ENCODE results near the gene SPATA9. TPM values are rescaled to one million over a fixed set of nuclear protein-coding genes. Genes with fewer than 3 reads are reported as not detected.

The SPATA9 gene
- total RNA-seq, 1 experiment from 2014 or later = not detected

DNA sequence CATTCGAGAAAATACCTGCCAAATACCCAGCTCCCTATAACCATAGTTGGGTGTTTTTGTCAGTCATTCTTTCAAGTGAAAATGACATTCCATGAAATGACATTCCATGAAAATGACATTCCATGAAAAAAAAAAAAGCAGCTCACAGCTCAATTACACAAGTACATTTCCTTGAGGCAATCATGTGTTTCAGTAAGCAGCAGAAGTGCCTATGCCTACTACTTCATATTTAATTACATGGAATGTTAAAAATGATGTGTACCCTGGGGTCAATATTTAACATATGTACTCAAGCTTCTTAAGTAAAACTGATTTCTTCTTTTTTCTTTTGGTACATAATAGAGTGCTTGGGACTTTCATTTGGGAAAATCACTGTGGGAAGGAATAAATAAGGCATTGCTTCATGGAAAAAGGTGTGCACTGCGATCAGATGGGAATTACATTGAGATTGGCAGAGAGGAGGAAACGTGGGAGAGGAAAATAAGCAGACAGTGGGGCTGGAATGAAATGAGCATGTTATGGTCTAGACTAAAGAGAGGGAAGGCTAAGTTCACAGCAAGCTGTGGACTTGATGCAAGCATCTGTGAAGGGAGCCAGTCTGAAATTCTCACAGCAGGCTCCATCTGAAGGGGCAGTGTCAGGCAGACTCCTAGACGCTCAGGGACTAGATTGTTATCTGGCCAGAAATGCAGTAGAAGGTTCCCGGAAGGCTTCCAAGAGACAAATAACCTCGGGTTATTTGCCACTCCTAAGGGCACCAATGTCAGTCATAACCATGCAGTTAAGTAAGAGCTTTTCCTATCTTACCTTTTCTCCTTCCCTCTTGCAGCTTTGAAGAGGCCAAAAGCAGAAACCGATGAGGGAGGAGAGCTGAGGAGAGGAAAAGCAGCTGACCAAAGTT, 15.2 kb upstream of the SPATA9 start:
- peak; percentile 65 for DNase-seq (ENCODE audit: low read depth)
- in situ Hi-C loops (cut with HindIII; ENCODE audit: low pct_unique_long_range_greater_than_20kb, low sequenced_read_pairs) = no loop called here

DNA sequence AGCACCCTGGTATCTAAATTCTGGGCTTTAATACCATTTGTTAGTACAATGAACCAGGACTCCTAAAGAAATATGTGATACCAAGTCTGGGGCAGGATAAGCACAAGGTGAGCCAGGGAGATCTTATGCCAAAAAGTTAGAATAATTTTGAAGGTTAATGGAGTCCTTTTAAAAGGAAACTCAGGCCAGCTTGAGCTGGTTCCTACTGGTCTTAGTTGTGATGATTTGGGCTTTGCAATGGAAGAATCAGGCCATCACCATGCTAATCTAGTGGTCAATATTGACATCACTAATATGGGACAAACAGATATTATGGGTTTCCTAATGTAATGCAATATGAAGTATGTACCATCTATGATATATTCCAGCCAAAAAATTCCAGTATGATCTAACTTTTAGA, 7.5 kb upstream of the SPATA9 start:
- in situ Hi-C loops (cut with HindIII; ENCODE audit: low pct_unique_long_range_greater_than_20kb, low sequenced_read_pairs) = no loop called here
- DNase-seq (ENCODE audit: low read depth) = no peak

DNA sequence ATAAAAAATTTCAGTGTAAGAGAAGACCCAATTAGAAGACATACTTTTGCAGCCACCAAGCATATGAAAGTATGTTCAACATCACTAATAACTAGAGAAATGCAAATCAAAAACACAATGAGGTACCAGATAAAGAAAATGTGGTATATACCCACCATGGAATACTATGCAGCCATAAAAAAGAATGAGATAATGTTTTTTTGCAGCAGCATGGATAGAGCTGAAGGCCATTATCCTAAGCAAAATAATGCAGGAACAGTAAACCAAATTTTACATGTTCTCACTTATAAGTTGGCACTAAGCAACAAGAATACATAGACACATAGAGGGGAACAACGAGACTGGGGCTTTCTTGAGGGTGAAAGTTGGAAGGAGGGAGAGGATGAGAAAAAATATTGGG, 6.9 kb upstream of the SPATA9 start:
- no peak for DNase-seq (ENCODE audit: low read depth)
- in situ Hi-C loops (cut with HindIII; ENCODE audit: low pct_unique_long_range_greater_than_20kb, low sequenced_read_pairs) = no loop called here

DNA sequence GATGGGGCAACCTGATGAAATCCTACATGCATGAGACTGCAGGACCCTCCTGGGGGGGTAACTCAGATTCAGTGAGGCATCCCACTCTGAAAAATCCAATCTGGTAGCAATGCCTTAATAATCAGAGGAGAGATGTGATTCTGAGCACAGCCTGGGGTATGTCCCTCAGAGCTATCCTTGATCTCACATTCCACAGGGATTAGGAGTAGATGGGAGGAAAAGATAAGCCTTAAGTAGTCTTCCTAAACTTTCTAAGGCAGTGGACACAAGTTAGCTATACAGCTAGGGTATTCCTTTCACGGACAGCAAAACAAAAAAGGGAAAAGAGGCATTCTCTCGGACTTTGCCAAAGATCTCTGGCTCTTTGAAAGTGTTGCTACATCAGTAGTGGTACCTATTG, 3.9 kb upstream of the SPATA9 start:
- in situ Hi-C loops (cut with HindIII; ENCODE audit: low pct_unique_long_range_greater_than_20kb, low sequenced_read_pairs) = no loop called here
- no peak for DNase-seq (ENCODE audit: low read depth)

DNA sequence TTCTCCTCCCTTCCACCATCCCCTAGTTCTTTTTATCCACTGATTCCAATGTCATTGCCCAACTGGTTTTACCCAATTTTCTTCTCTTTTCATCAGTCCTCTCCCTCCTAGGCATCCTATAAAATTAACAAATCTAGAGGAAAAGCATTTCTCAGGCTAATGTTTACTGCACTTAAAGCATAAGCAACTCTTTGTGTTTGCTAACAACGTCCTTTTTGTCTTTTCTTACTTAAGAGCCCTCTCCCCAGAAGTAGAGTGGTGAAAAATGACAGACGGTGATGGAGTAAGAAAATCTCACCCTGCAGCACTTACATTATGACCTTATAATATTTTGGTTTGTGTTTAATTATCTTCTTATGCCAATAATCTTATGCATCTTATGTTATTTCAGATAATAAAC, 1.6 kb upstream of the SPATA9 start:
- in situ Hi-C loops (cut with HindIII; ENCODE audit: low pct_unique_long_range_greater_than_20kb, low sequenced_read_pairs) = no loop called here
- no peak for DNase-seq (ENCODE audit: low read depth)

DNA sequence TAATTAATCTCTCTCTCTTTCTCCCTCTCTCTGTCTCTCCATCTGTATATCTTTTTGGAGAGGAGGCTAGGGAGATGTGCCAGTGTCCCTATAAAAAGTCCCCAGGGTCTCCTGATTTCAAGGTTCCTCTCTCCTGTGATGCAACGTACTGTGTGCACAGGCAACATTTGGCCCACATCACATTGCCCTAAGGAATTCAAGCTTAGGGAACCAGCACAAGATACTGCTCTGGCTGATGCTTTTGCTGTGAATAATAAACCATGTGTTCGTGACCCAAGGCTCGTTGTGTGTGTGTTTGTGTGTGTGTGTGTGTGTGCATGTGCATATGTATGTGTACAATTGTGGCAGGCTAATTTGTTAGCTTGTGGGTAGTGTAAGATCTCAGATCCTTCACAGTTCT, 9.7 kb downstream of the SPATA9 start:
- no peak for DNase-seq (ENCODE audit: low read depth)
- in situ Hi-C loops (cut with HindIII; ENCODE audit: low pct_unique_long_range_greater_than_20kb, low sequenced_read_pairs) = no loop called here

DNA sequence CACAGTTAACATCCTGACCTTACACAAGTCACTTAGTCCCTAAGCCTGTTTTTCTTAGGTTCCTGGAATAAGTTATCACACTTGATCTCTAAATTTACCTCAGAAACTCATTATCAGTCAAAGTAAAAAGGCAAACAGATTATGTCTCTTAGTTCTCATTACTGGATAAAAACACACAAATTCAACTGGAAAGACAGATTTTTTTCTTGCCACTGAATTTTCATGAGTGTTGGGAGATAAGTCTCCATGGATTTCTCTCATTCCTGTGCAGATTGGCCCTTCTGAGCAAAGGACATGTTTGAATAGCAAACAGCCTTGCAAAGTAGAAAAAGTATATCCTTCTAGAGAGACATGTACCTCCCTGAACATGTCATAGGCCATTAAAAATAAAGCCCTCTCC, 10.2 kb downstream of the SPATA9 start:
- in situ Hi-C loops (cut with HindIII; ENCODE audit: low pct_unique_long_range_greater_than_20kb, low sequenced_read_pairs) = no loop called here
- no peak for DNase-seq (ENCODE audit: low read depth)

DNA sequence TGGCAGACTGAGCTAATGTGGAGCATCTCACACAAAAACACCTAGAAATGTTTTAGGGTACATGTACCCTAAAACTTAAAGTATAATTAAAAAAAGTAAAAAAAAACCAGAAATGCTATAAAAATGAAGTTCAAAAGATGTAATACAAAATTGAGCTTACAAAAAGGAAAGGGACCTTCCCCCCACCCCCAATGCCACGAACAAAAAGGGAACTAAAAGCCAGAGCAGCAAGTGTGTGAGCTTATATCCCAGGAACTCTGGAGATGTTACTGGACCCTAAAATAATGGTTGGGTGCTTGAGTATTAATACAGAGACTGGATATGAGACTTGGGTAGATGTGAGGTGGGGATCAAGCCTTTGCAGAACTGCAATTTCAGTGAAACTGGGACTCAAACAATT, 11.0 kb downstream of the SPATA9 start:
- in situ Hi-C loops (cut with HindIII; ENCODE audit: low pct_unique_long_range_greater_than_20kb, low sequenced_read_pairs) = no loop called here
- DNase-seq (ENCODE audit: low read depth) = no peak

DNA sequence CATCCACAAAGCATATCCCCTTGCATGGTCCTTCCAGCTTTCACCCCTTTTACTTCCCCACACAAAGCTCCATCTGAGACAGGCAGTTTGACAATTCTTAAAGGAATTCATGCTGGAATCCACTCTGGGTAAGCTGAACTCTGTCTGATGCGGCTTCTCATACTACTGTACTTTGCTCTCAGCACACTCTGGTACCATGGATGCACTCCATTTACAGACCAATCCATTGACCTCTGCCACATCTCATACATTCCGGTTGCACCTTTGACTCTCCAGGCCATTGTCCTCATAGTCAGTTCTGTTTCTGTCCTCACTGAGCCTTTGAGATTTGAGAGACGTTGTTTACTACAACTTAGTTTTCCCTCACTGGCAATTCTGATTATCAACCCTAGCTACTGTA, 12.2 kb downstream of the SPATA9 start:
- in situ Hi-C loops (cut with HindIII; ENCODE audit: low pct_unique_long_range_greater_than_20kb, low sequenced_read_pairs) = no loop called here
- DNase-seq (ENCODE audit: low read depth) = no peak

DNA sequence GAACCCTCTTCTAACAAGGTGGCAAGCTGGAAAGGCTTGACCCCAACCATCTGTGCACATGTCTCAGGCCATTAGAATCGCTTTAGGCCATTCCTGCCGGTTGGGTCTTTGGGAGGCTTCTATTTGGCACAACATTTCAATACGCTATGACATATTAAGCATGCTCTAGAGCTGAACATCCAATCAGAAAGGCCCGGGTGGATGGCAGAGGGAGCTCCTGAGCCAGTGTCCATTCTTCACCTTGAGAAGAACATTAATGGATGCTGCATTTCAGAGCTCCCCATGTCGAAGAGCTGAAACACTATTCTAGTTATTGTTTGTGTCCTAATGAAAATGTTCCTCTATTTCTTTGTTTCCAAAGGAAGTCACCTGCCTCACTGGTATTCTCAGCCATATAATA, 12.8 kb downstream of the SPATA9 start:
- no peak for DNase-seq (ENCODE audit: low read depth)
- in situ Hi-C loops (cut with HindIII; ENCODE audit: low pct_unique_long_range_greater_than_20kb, low sequenced_read_pairs) = no loop called here

DNA sequence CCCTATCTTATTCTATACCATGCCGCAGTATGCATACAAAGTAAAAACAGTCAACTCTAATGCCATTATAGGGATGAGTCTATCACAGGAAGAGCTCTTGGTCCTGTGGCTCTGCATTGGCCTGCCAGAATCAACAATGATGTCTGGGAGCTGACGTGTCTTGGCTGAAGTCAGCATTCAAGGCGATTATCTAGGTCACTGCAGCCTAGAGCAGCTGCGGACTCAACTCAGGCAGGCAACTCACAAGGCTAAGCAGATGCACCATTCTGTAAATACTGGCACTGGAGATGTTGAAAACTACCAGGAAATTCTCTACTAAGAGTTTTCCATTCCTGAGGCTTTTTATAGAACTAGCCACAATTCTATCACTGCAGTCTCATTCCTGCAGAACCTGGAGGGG, 13.3 kb downstream of the SPATA9 start:
- no peak for DNase-seq (ENCODE audit: low read depth)

DNA sequence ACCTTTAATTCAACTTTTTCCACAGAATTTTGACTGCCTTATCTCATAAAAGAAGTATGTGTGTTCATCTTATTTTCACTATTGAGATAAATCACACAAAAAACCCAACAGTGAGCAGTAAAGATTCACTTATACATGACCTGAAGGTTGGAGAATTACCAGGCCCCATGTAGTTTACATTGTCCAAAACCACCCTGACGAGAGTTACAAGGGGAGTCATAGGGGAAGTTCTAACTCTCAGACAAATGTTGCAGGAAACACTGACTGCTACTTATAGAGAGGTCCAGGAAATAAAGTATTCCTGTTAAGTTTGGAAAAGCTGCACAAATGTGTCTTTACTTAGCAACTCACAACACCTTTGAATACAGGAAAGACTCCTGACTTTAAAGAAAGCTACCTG, 14.1 kb downstream of the SPATA9 start:
- DNase-seq (ENCODE audit: low read depth) = no peak
- in situ Hi-C loops (cut with HindIII; ENCODE audit: low pct_unique_long_range_greater_than_20kb, low sequenced_read_pairs) = no loop called here

More for the DNA sequence above, 13.3 kb downstream of the SPATA9 start:
- in situ Hi-C loops (cut with HindIII; ENCODE audit: low pct_unique_long_range_greater_than_20kb, low sequenced_read_pairs) = no loop called here

DNA sequence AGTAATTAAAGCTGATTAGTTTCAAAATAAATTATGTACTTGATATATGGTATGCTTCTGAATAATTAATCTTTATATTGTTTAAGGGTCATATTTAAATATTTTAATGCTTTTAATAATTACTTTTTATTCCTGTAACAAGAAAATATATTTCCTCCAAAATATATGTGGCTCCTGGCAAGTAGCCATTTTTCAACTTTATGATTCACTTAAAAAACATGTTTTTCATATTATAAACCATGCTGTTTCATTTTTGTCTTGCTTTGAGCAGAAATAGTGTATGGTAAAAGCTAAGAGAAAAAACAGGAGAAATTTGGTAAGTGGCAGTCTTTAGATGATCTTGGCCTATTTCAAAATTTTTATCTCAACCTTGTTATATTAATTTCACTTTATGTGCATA, 14.6 kb downstream of the SPATA9 start:
- DNase-seq (ENCODE audit: low read depth) = no peak
- in situ Hi-C loops (cut with HindIII; ENCODE audit: low pct_unique_long_range_greater_than_20kb, low sequenced_read_pairs) = no loop called here

DNA sequence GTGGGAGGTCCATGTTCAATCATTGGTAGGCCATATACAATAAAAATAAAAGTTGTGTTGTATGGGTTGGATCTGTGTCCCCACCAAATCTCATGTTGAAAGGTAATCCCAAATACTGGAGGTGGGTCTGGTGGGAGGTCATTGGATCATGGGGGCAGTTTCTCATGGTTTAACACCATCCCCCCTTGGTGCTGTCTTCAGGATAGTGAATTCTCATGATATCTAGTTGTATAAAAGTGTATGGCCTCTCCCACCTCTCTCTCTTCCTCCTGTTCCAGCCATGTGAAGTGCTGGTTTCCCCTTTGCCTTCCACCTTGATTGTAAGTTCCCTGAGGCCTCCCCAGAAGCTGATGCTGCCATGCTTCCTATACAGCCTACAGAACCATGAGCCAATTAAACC, 15.1 kb downstream of the SPATA9 start:
- in situ Hi-C loops (cut with HindIII; ENCODE audit: low pct_unique_long_range_greater_than_20kb, low sequenced_read_pairs) = no loop called here
- DNase-seq (ENCODE audit: low read depth) = no peak

DNA sequence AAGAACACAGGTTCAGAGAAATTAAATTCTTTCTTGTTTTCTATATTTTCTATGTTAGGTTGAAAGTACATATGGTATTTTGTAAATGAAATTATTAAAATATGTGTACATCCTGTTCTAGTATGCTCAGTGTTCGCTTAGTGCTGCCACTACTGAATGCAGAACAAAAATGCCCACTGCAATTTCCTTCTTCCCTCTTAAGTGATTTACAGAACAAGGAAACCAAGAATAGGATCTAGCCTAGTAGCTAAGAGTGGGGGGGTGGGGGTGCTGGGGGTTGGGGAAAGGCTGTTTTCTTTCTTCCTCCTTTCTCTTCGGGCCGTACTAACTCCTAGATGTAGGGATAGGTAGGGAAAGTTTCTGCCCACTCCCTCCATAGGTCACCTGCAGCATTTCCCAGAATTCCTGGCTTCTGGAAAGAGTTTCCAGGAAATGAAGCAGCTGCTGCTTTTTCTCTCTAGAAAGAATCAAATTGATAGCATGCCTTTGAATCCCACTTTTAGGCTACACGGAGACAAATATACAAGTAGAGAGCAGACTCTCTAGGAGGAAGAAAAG, 15.7 kb downstream of the SPATA9 start:
- DNase-seq (ENCODE audit: low read depth) = no peak
- in situ Hi-C loops (cut with HindIII; ENCODE audit: low pct_unique_long_range_greater_than_20kb, low sequenced_read_pairs) = no loop called here

DNA sequence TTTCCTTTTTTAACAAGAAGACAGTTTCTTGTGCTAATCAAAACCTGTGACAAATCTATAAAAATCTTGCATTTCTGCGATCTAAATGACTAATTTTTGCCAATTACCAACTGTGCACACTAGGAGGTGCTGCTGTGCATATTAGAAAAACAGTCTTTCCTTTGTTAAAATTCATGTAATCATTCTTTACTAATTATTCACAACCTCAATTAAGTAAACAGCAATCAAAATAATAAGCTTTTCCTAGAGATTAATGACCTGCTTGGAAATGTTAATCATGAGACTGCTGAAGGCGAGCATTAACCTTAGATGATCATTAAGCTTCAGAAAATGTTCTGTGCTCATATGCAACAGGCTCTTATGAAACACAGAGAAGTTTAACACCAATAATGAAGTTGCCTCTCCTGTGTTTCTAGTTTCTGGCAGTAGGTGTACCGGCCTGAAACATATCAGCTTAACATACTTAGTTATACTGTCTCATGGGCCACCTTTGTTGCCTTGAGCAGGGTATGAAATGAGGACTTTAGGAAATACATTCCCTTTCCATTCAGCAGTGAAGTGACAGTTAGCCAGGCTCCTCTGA, 18.5 kb downstream of the SPATA9 start:
- in situ Hi-C loops (cut with HindIII; ENCODE audit: low pct_unique_long_range_greater_than_20kb, low sequenced_read_pairs) = no loop called here
- peak; percentile 27 for DNase-seq (ENCODE audit: low read depth)

DNA sequence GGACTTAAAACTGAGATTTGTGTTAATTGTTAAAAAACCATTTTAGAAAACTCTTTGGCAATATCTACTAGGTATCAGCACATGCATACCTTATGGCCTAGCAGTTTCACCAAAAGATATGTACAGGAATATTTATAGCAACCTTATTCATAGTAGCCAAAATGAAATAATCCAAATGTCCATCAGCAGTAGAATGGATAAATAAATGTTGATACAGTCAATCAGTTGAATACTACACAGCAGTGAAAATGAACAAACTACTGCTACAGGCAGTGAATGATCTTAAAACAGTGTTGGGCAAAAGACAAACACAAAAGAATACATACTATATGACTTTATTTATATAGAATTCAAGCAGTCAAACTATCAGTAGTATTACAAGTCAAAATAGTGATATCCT, 19.8 kb downstream of the SPATA9 start:
- no peak for DNase-seq (ENCODE audit: low read depth)
- in situ Hi-C loops (cut with HindIII; ENCODE audit: low pct_unique_long_range_greater_than_20kb, low sequenced_read_pairs) = no loop called here

DNA sequence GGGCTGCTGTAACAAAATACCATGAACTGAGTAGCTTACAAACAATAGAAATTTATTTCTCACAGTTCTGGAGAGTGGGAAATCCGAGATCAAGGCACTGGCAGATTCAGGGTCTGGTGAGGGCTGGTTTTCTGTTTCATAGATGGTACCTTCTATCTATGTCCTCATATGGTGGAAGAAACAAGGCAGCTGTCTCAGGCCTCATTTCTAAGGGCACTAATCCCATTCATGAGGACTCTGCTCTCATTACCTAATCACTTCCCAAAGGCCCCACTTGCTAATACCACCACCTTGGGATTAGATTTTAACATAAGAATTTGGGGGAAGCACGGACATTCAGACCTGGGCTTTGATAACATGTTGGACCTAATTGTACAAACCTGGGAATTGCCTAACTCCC, 22.7 kb downstream of the SPATA9 start:
- DNase-seq (ENCODE audit: low read depth) = no peak
- in situ Hi-C loops (cut with HindIII; ENCODE audit: low pct_unique_long_range_greater_than_20kb, low sequenced_read_pairs) = no loop called here

DNA sequence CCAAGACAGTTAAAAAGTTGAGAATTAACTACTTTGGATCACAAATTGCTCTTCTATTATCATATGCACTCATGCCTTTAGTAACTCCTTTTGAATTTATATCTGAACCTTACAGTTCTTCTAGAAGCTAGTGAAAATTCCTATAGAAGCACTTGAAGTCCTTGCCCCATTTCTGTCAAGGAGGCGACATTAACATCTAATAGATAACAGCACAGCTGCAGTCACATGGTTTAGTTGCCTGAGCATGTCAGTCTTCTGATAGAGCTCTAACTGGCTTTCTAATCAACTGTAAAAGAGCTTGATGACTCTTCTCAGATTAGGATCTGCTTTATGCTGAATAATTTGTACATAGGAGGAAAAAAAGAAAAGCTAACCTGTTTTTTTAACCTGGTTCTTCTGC, 27.2 kb downstream of the SPATA9 start:
- no peak for DNase-seq (ENCODE audit: low read depth)
- in situ Hi-C loops (cut with HindIII; ENCODE audit: low pct_unique_long_range_greater_than_20kb, low sequenced_read_pairs) = no loop called here

DNA sequence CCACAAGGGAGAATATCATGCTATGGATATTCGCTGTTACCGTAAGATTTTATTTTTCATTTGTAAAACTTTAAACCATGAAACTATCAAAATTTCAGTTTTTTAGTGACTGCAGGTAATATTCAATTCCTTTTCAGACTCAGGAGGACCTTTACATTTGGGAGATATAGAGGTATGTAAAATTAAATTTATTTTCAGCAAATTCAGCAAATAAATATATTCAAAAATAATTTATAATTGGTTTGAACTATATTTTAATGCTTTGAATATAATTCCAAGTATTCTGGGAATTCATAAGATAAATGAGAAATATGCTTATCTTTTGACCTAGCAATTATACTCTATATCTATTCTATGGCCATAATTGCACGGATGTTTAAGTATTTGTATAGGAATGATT, 28.6 kb downstream of the SPATA9 start:
- no peak for DNase-seq (ENCODE audit: low read depth)
- in situ Hi-C loops (cut with HindIII; ENCODE audit: low pct_unique_long_range_greater_than_20kb, low sequenced_read_pairs) = no loop called here

All from Caki2 (cell line).